GM12801 (cell line): Measurements from ENCODE around the gene PFKFB3.

Source experiments
- CTCF ChIP-seq: IDR thresholded peaks from one replicate; pipeline ENCODE4 v1.5.1; 2011; ENCODE audit warnings: control low read depth; ENCODE audit not compliant: insufficient read length; ENCODE audit errors: extremely low read depth

The PFKFB3 gene

GRCh38 chr10:6215241-6215640 is 12.5 kb downstream of the PFKFB3 start:
- TF ChIP-seq CTCF, result no peak

- TF ChIP-seq CTCF, result no peak
Measured at GRCh38 chr10:6215683-6216484, 13.2 kb downstream of the PFKFB3 start.

- TF ChIP-seq CTCF, result no peak
Measured at GRCh38 chr10:6216916-6217315, 14.2 kb downstream of the PFKFB3 start.

- TF ChIP-seq CTCF, result no peak
Measured at GRCh38 chr10:6217611-6218010, 14.9 kb downstream of the PFKFB3 start.

GRCh38 chr10:6218692-6219493 is 16.2 kb downstream of the PFKFB3 start:
- TF ChIP-seq CTCF, result no peak

- TF ChIP-seq CTCF, result no peak
Measured at GRCh38 chr10:6219494-6219836, 16.7 kb downstream of the PFKFB3 start.

GRCh38 chr10:6220418-6221191 is 17.9 kb downstream of the PFKFB3 start:
- no peak for TF ChIP-seq CTCF
